MCF 10A (cell line): ENCODE results near the gene PMPCA. TPM values are rescaled to one million over a fixed set of nuclear protein-coding genes. Genes with fewer than 3 reads are reported as not detected.

Experiments
- BruUV-seq: library from RNA; stranded (reverse); fragments of 400-500 nt; replicated peaks from 2 replicates; lab custom pipeline; 2021; lab: Mats Ljungman, UMichigan
- CTCF ChIA-PET: fragments of 300-600 bp; sonication (Branson Sonifier 250); formaldehyde crosslinking; extraction: SDS; loops from one replicate; lab custom pipeline; 2021; ENCODE audit warnings: antibody characterized with exemption, inconsistent platforms; lab: Yijun Ruan, JAX
- POLR2A ChIA-PET: fragments of 300-600, 350-650 bp; sonication (Branson Sonifier 250); formaldehyde crosslinking; extraction: SDS; loops from one replicate; lab custom pipeline; 2020; ENCODE audit warnings: antibody characterized with exemption, inconsistent platforms; lab: Yijun Ruan, JAX
- DNase-seq: peaks from one replicate; pipeline ENCODE4 v3.0.0-alpha.2; 2018; ENCODE audit not compliant: unreplicated experiment
- H3K27ac Mint-ChIP-seq: one replicate; pipeline ENCODE4 v1.8.0; 2022; ENCODE audit warnings: mild to moderate bottlenecking, low read depth, mixed read lengths; ENCODE audit not compliant: unreplicated experiment
- H3K27me3 Mint-ChIP-seq: one replicate; pipeline ENCODE4 v1.8.0; 2022; ENCODE audit warnings: mixed read lengths; ENCODE audit not compliant: insufficient read depth, unreplicated experiment
- H3K36me3 Mint-ChIP-seq: one replicate; pipeline ENCODE4 v1.8.0; 2022; ENCODE audit warnings: mild to moderate bottlenecking, moderate library complexity, mixed read lengths; ENCODE audit not compliant: insufficient read depth, unreplicated experiment
- H3K4me1 Mint-ChIP-seq: one replicate; pipeline ENCODE4 v1.8.0; 2022; ENCODE audit warnings: mixed read lengths; ENCODE audit not compliant: insufficient read depth, unreplicated experiment
- H3K4me3 Mint-ChIP-seq: one replicate; pipeline ENCODE4 v1.8.0; 2022; ENCODE audit warnings: mild to moderate bottlenecking, moderate library complexity, mixed read lengths; ENCODE audit not compliant: unreplicated experiment
- H3K9me3 Mint-ChIP-seq: one replicate; pipeline ENCODE4 v1.8.0; 2022; ENCODE audit warnings: mixed read lengths; ENCODE audit not compliant: unreplicated experiment
- CTCF ChIP-seq: fragments of 200-600 bp; IDR thresholded peaks from one replicate; pipeline ENCODE4 v1.8.0; 2022; ENCODE audit warnings: antibody characterized with exemption, mild to moderate bottlenecking; ENCODE audit not compliant: unreplicated experiment
- intact Hi-C: fragments of 100-400 bp; cut with micrococcal nuclease; formaldehyde crosslinking; loops from 2 replicates; pipeline ENCODE4 v1.14.1; 2022
- total RNA-seq: library from RNA; stranded (reverse); gene quantifications from 2 replicates; pipeline ENCODE4 v1.2.3, GENCODE V29; 2022

Gene PMPCA
- total RNA-seq, 1 experiment from 2014 or later: 66.3 TPM

DNA sequence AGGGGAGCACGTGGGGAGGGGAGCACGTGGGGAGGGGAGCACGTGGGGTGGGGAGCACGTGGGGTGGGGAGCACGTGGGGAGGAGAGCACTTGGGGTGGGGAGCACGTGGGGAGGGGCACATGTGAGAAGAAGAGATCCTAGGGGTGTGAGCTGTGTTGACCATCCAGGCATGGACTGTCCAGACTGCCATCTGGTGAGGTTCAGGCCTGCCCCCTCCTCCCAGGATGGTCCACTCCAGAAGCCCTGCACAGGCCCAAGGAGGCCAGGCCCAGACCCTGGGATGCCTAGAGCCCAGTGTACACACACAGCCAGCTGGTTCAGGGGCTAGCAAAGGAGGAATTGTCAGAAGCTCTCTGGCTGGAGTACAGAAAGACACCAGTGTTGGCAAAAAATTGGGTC, 12.8 kb upstream of the PMPCA start:
- ChIA-PET POLR2A (interaction anchor here (3.5 to 5.5 kb wide), 2 partner anchors 13 to 34 kb away, joined by 15 to 37 read pairs; partner anchors contain the start of genes DNLZ, ENTR1 and PMPCA), CTCF (interaction anchor here (0.5 to 0.6 kb wide), 2 partner anchors 89 to 484 kb away, joined by 3 read pairs; no protein-coding TSS in a partner anchor)
- intact Hi-C loops: no loop called here
- no peak for DNase-seq
- BruUV-seq: no TSS peak
- Mint-ChIP-seq H3K27me3 (no peaks in the 10 kb centered on the region), H3K4me3 (no peak overlapping the region), H3K9me3 (no peaks in the 10 kb centered on the region), H3K36me3 (peaks cover 50% of the 10 kb centered on the region), H3K4me1 (no peaks in the 10 kb centered on the region), H3K27ac (no peak overlapping the region)
- no peak for TF ChIP-seq CTCF

DNA sequence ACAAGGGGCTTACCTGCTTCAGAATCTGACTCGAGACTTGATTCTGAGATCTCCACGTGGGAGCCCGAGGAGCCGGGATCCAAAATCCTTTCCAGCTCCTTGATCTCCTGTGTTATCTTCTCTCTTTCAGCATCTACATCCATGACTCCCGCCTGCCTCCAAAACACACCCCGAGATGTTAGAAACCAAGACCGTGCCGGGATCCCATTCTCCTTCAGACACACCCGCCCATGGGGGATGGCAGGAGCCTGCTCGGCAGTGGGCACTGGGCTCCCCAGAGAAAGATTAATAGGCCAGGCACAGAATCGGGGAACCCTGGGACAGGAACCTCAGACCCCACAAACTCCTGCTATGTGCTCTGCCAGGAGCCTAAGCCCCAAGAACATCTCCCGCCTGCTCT, 12.2 kb upstream of the PMPCA start:
- ChIA-PET CTCF (interaction anchor here (0.5 kb wide), 1 partner anchor 483 kb away, joined by 3 read pairs; no protein-coding TSS in a partner anchor), POLR2A (interaction anchor here (0.7 to 5.5 kb wide), 4 partner anchors 12 to 35 kb away, joined by 3 to 37 read pairs (median 9); partner anchors contain the start of genes DNLZ, ENTR1 and PMPCA)
- no peaks in the 10 kb centered on the region for H3K9me3 Mint-ChIP-seq
- TF ChIP-seq CTCF: no peak
- no peak overlapping the region for H3K27ac Mint-ChIP-seq
- BruUV-seq: no TSS peak
- H3K36me3 Mint-ChIP-seq: peaks cover 51% of the 10 kb centered on the region
- no peaks in the 10 kb centered on the region for H3K4me1 Mint-ChIP-seq
- no peak for DNase-seq
- intact Hi-C loops: no loop called here
- peak overlapping the region; percentile 81 for H3K4me3 Mint-ChIP-seq
- H3K27me3 Mint-ChIP-seq: no peaks in the 10 kb centered on the region

DNA sequence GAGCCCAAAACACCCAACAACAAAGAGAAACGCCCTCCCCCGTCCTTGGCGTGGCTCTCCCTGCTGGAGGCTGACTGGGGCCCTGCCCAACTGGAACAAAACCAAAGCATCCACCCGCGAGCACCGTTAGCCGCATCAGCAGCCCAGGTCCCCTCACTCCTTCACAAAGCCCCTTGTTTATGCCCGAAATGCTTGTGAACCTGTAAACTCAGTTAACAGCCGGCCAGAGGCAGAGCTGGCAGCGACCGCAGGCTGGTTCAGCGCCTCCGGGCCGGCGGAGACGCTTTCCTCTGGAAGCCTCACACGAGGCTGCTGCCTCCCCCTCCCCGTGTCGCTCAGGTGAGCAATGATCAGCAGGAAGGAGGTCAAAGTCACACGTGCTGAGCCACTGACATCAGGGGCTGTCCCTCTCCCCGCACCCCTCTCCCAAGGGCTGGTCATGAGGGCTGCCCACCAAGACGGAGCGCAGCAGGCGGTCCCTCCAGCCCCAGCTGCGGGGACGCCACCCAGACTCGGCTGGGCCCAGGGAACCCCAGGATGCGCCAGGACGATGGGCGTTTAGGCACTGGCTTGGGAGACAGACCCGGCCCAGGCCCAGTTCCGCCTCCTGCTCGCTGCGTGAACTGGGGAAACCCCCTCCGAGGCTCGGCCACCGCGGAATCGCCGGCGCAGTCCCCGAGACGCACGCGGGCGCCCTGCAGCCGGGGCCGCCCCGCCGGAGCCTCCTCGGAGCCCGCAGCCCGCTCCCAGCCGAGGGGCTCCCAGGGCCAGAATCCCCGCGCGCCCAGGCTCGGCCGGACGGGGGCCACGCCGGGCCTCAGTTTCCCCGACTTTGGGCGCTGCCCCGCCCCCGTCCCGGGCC, 11.1 kb upstream of the PMPCA start:
- DNase-seq: peak; percentile 16
- Mint-ChIP-seq H3K4me3 (peak overlapping the region; percentile 81), H3K27ac (peak overlapping the region; percentile 69), H3K4me1 (no peaks in the 10 kb centered on the region), H3K36me3 (peaks cover 47% of the 10 kb centered on the region), H3K27me3 (no peaks in the 10 kb centered on the region), H3K9me3 (no peaks in the 10 kb centered on the region)
- BruUV-seq: no TSS peak
- no peak for TF ChIP-seq CTCF
- POLR2A ChIA-PET: interaction anchor here (0.7 to 5.5 kb wide), 7 partner anchors 8 to 549 kb away, joined by 3 to 37 read pairs (median 3); partner anchors contain the start of genes DNLZ, ENTR1 and PMPCA
- CTCF ChIA-PET: interaction anchor here (0.6 to 1.2 kb wide), 4 partner anchors 15 to 347 kb away, joined by 3 to 6 read pairs (median 3); partner anchors contain the start of gene DNLZ
- intact Hi-C loops: loop anchor here (1.0 kb wide), 1 partner anchor 60 kb away; no protein-coding TSS in a partner anchor
